Psoas muscle (tissue), 8 donors: ENCODE measurements around the gene AGAP3. TPM values are rescaled to one million over a fixed set of nuclear protein-coding genes. Genes with fewer than 3 reads are reported as not detected.

Experiments
- ATAC-seq, 4 donors: fragments of 200-7000 bp; cut with Tn5 transposase; one replicate each; pipeline ENCODE4 v1.9.1; 2020; ENCODE audit warnings: moderate library complexity in 3 of 4, mild to moderate bottlenecking in 2 of 4
- DNase-seq, 2 donors: peaks; one replicate each; pipeline ENCODE4 v3.0.0-alpha.2; 2020
- H3K27ac ChIP-seq: fragments of 200-600 bp; one replicate; pipeline ENCODE4 v1.8.0; 2022
- H3K27me3 ChIP-seq, 3 donors: fragments of 200-600 bp in 1 of 3; one replicate each; pipeline versions ENCODE4 v1.6.1 to v1.8.0; 2013 to 2022; ENCODE audit warnings: low read length in 2 of 3, mild to moderate bottlenecking in 2 of 3, moderate library complexity in 1 of 3; ENCODE audit not compliant: insufficient read depth in 3 of 3
- H3K36me3 ChIP-seq, 2 donors: fragments of 200-600 bp in 1 of 2; one replicate each; pipeline versions ENCODE4 v1.6.1 to v1.8.0; 2013 to 2022; ENCODE audit warnings: low read depth in 1 of 2, mild to moderate bottlenecking in 1 of 2, moderate library complexity in 1 of 2; ENCODE audit not compliant: insufficient read depth in 1 of 2
- H3K4me1 ChIP-seq: fragments of 200-600 bp; one replicate; pipeline ENCODE4 v1.8.0; 2022
- H3K4me3 ChIP-seq: fragments of 200-600 bp; one replicate; pipeline ENCODE4 v1.8.0; 2022; ENCODE audit warnings: mild to moderate bottlenecking
- H3K9me3 ChIP-seq: fragments of 200-600 bp; one replicate; pipeline ENCODE4 v1.8.0; 2022
- CTCF ChIP-seq: fragments of 200-600 bp; IDR thresholded peaks from one replicate; pipeline ENCODE4 v1.8.0; 2022; ENCODE audit warnings: antibody characterized with exemption
- WGBS, 3 donors: extraction: QIAGEN DNeasy Blood & Tissue Kit; methylation state at CpG; one replicate each; pipeline versions ENCODE4 v1.1.6 to v1.1.7; 2013; 5-methylcytosine and 5-hydroxymethylcytosine counted together
- intact Hi-C, 2 donors: fragments of 100-400 bp; cut with DNase I; formaldehyde crosslinking; loops; one replicate each; pipeline versions ENCODE4 v1.11.0 to v1.14.2; 2022
- polyA plus RNA-seq, 3 donors: library from polyadenylated mRNA; stranded (reverse); fragments of 200-250 nt; gene quantifications; one replicate each; pipeline ENCODE4 v1.2.3, GENCODE V29; 2013
- total RNA-seq, 4 donors: library from RNA; stranded (reverse); fragmentation: NEBNext Ultra II Directional in 2 of 4; extraction: Animal tissue kit (Norgen Biotek cat#: 25700) in 2 of 4; gene quantifications; one replicate each; pipeline versions ENCODE4 v1.2.1 to v1.2.4, GENCODE V29; 2021 to 2023
- donor health status: healthy with polysubstance abuse.
- donor health status: DM: no; HTN: no; CAD: no; lungs with moderate emphysema.
- donor health status: Bipolar disorder and iron deficiency.
- donor health status: healthy.
- donor health status: DM: yes; HTN: yes; CAD: no.
- donor health status: DM: no; HTN: no; CAD: no.
- donor health status: DM: no; HTN: no; CAD: no.
- donor health status: DM: yes; HTN: yes; CAD: no.

Gene AGAP3
- total and polyA plus RNA-seq, 7 donors = 38.4 to 75.3 (median 51.4) TPM

- peak in 1 of 2 donors; percentile 63 for DNase-seq
- H3K4me3 ChIP-seq = peak overlapping the region; percentile 28
- intact Hi-C loops = no loop called here
Measured at GRCh38 chr7:151062399-151063211, 23.7 kb upstream of the AGAP3 start.

GRCh38 chr7:151063212-151063561, 23.1 kb upstream of the AGAP3 start:
- no peaks in the 10 kb centered on the region for H3K9me3 ChIP-seq
- peak; percentile 64 to 71 for DNase-seq
- no peaks in the 10 kb centered on the region for H3K27me3 ChIP-seq
- ATAC-seq = peak; percentile 7 to 31 (median 15)
- peak overlapping the region; percentile 28 for H3K4me3 ChIP-seq
- 41 to 63% (median 46%) methylated on average over 11 of the region's 11 CpGs for WGBS, 3 donors
- TF ChIP-seq CTCF = no peak
- H3K27ac ChIP-seq = peak overlapping the region; percentile 69
- peaks cover 25% of the 10 kb centered on the region for H3K4me1 ChIP-seq
- intact Hi-C loops = no loop called here
- peaks cover 12 to 43% of the 10 kb centered on the region in 2 donors for H3K36me3 ChIP-seq

More at GRCh38 chr7:151062399-151063211, 23.7 kb upstream of the AGAP3 start:
- H3K27me3 ChIP-seq = no peaks in the 10 kb centered on the region
- H3K9me3 ChIP-seq = no peaks in the 10 kb centered on the region
- H3K27ac ChIP-seq = peak overlapping the region; percentile 69
- 59 to 68% (median 64%) methylated on average over 35 to 43 of the region's 43 CpGs for WGBS, 3 donors
- H3K36me3 ChIP-seq = peaks cover 9 to 37% of the 10 kb centered on the region in 2 donors
- no peak for TF ChIP-seq CTCF
- peak; percentile 6 to 30 (median 14) for ATAC-seq
- H3K4me1 ChIP-seq = peaks cover 25% of the 10 kb centered on the region

GRCh38 chr7:151064454-151064853, 21.8 kb upstream of the AGAP3 start:
- WGBS, 3 donors = 92 to 97% (median 94%) methylated on average over 15 to 18 of the region's 18 CpGs
- no peak for DNase-seq
- Histone ChIP-seq H3K36me3 (peaks cover 12 to 53% of the 10 kb centered on the region in 2 donors), H3K4me1 (peaks cover 19% of the 10 kb centered on the region), H3K9me3 (no peaks in the 10 kb centered on the region), H3K4me3 (no peak overlapping the region), H3K27ac (no peak overlapping the region), H3K27me3 (no peaks in the 10 kb centered on the region)
- intact Hi-C loops = no loop called here
- no peak for ATAC-seq
- TF ChIP-seq CTCF = no peak

- 85 to 92% (median 88%) methylated on average over 6 of the region's 6 CpGs for WGBS, 3 donors
- H3K27me3 ChIP-seq = no peaks in the 10 kb centered on the region
- no peak for ATAC-seq
- no peak overlapping the region for H3K27ac ChIP-seq
- no peak for DNase-seq
- no peak for TF ChIP-seq CTCF
- no peaks in the 10 kb centered on the region for H3K9me3 ChIP-seq
- intact Hi-C loops = no loop called here
- peaks cover 19% of the 10 kb centered on the region for H3K4me1 ChIP-seq
- no peak overlapping the region for H3K4me3 ChIP-seq
- H3K36me3 ChIP-seq = peaks cover 12 to 59% of the 10 kb centered on the region in 2 donors
Measured at GRCh38 chr7:151064993-151065392, 21.3 kb upstream of the AGAP3 start.
